GM18499 (cell line): ENCODE results near the gene NFAM1.

Source experiments
- ATAC-seq: cut with Tn5 transposase; IDR thresholded peaks from one replicate; pipeline ENCODE4 v1.9.1; 2021; ENCODE audit warnings: moderate number of reproducible peaks; ENCODE audit not compliant: insufficient read depth, unreplicated experiment

The NFAM1 gene

GRCh38 chr22:42439821-42440674, 7.8 kb upstream of the NFAM1 start:
- ATAC-seq, result no peak

GRCh38 chr22:42439021-42439567, 6.9 kb upstream of the NFAM1 start:
- no peak for ATAC-seq

- ATAC-seq, result no peak
These were observed 6.1 kb upstream of the NFAM1 start for GRCh38 chr22:42438293-42438650.

GRCh38 chr22:42437488-42438292, 5.5 kb upstream of the NFAM1 start:
- ATAC-seq, result no peak

GRCh38 chr22:42436404-42436803, 4.2 kb upstream of the NFAM1 start:
- no peak for ATAC-seq

GRCh38 chr22:42434748-42435425, 2.7 kb upstream of the NFAM1 start:
- no peak for ATAC-seq

- no peak for ATAC-seq
These were observed 1.8 kb upstream of the NFAM1 start for GRCh38 chr22:42433754-42434682.

GRCh38 chr22:42432818-42433217, 615 bp upstream of the NFAM1 start:
- no peak for ATAC-seq

- ATAC-seq, result no peak
These were observed 693 bp downstream of the NFAM1 start for GRCh38 chr22:42431401-42432019.

GRCh38 chr22:42430528-42431125, 1.6 kb downstream of the NFAM1 start:
- ATAC-seq, result no peak

GRCh38 chr22:42428760-42429159, 3.4 kb downstream of the NFAM1 start:
- no peak for ATAC-seq

- no peak for ATAC-seq
These were observed 4.2 kb downstream of the NFAM1 start for GRCh38 chr22:42428025-42428424.

- ATAC-seq, result no peak
These were observed 5.0 kb downstream of the NFAM1 start for GRCh38 chr22:42427167-42427566.

- no peak for ATAC-seq
These were observed 6.2 kb downstream of the NFAM1 start for GRCh38 chr22:42425989-42426355.

- ATAC-seq, result no peak
These were observed 6.7 kb downstream of the NFAM1 start for GRCh38 chr22:42425337-42425988.

- no peak for ATAC-seq
These were observed 12.8 kb downstream of the NFAM1 start for GRCh38 chr22:42419243-42419881.

- no peak for ATAC-seq
These were observed 13.4 kb downstream of the NFAM1 start for GRCh38 chr22:42418811-42419242.
